ENCODE data around the gene NFATC1.

NFATC1 gene

GRCh38 chr18:79403723-79404566 lies 8.2 kb downstream of the NFATC1 start:
- no peak for TF ChIP-seq POLR2AphosphoS5 (IDR thresholded peaks at IDR 0.05; ENCODE audit: low read depth, low read length)
- no peak for TF ChIP-seq TAF1 (IDR thresholded peaks at IDR 0.05; ENCODE audit: borderline replicate concordance, insufficient read depth, low read length)
- no peak for TF ChIP-seq SIN3A (IDR thresholded peaks at IDR 0.05; ENCODE audit: borderline replicate concordance, insufficient read depth, low read length)
- TF ChIP-seq REST (IDR thresholded peaks at IDR 0.05; ENCODE audit: insufficient read depth in 1 of 2, low read depth in 2 of 2, low read length in 2 of 2) = no peak
- TF ChIP-seq FOXP2 (optimal IDR thresholded peaks at IDR 0.05; ENCODE audit: borderline replicate concordance, extremely low read depth, extremely low read length, insufficient read depth) = no peak

DNA sequence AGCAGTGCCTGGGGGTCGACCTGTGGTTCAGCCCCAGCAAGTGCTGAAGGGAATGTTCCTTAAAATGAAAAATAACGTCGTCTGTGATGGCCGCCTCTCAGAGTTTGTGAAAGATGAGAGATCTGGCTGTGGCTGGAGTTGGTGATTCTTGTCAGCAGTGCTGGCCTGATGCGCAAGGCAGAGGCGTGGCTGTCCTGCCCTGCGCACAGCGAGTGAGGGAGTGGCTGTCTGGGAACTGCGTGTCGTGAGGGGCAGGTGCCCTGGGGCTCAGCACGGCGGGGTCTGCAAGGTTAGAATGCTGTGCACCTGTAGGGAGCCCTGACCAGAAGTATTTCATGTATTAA lies 8.8 kb downstream of the NFATC1 start:
- TF ChIP-seq POLR2AphosphoS5 (IDR thresholded peaks at IDR 0.05; ENCODE audit: low read depth, low read length) = no peak
- TF ChIP-seq SIN3A (IDR thresholded peaks at IDR 0.05; ENCODE audit: borderline replicate concordance, insufficient read depth, low read length) = no peak
- no peak for TF ChIP-seq FOXP2 (optimal IDR thresholded peaks at IDR 0.05; ENCODE audit: borderline replicate concordance, extremely low read depth, extremely low read length, insufficient read depth)
- TF ChIP-seq TAF1 (IDR thresholded peaks at IDR 0.05; ENCODE audit: borderline replicate concordance, insufficient read depth, low read length) = no peak
- no peak for TF ChIP-seq REST (IDR thresholded peaks at IDR 0.05; ENCODE audit: insufficient read depth in 1 of 2, low read depth in 2 of 2, low read length in 2 of 2)

GRCh38 chr18:79405019-79405780 lies 9.5 kb downstream of the NFATC1 start:
- TF ChIP-seq POLR2AphosphoS5 (IDR thresholded peaks at IDR 0.05; ENCODE audit: low read depth, low read length) (no peak), TAF1 (IDR thresholded peaks at IDR 0.05; ENCODE audit: borderline replicate concordance, insufficient read depth, low read length) (no peak), FOXP2 (optimal IDR thresholded peaks at IDR 0.05; ENCODE audit: borderline replicate concordance, extremely low read depth, extremely low read length, insufficient read depth) (no peak), REST (IDR thresholded peaks at IDR 0.05; ENCODE audit: insufficient read depth in 1 of 2, low read depth in 2 of 2, low read length in 2 of 2) (no peak), SIN3A (IDR thresholded peaks at IDR 0.05; ENCODE audit: borderline replicate concordance, insufficient read depth, low read length) (no peak)

- no peak for TF ChIP-seq FOXP2 (optimal IDR thresholded peaks at IDR 0.05; ENCODE audit: borderline replicate concordance, extremely low read depth, extremely low read length, insufficient read depth)
- TF ChIP-seq REST (IDR thresholded peaks at IDR 0.05; ENCODE audit: insufficient read depth in 1 of 2, low read depth in 2 of 2, low read length in 2 of 2) = no peak
- no peak for TF ChIP-seq POLR2AphosphoS5 (IDR thresholded peaks at IDR 0.05; ENCODE audit: low read depth, low read length)
- no peak for TF ChIP-seq SIN3A (IDR thresholded peaks at IDR 0.05; ENCODE audit: borderline replicate concordance, insufficient read depth, low read length)
- TF ChIP-seq TAF1 (IDR thresholded peaks at IDR 0.05; ENCODE audit: borderline replicate concordance, insufficient read depth, low read length) = no peak
Observed at GRCh38 chr18:79405781-79406575, 10.2 kb downstream of the NFATC1 start.
